Colonic mucosa (tissue), 4 donors: ENCODE measurements around the gene EVC. TPM values are rescaled to one million over a fixed set of nuclear protein-coding genes. Genes with fewer than 3 reads are reported as not detected.

Source experiments
- DNase-seq: peaks from one replicate; pipeline ENCODE4 v3.0.0-alpha.2; 2020
- H3K27ac ChIP-seq: fragments of 200-600 bp; one replicate; pipeline ENCODE4 v1.8.0; 2021
- H3K27me3 ChIP-seq: fragments of 200-600 bp; one replicate; pipeline ENCODE4 v1.8.0; 2021
- H3K36me3 ChIP-seq: fragments of 200-600 bp; one replicate; pipeline ENCODE4 v1.8.0; 2021
- H3K4me1 ChIP-seq: fragments of 200-600 bp; one replicate; pipeline ENCODE4 v1.8.0; 2021; ENCODE audit warnings: mild to moderate bottlenecking
- H3K4me3 ChIP-seq: fragments of 200-600 bp; one replicate; pipeline ENCODE4 v1.8.0; 2021
- H3K9ac ChIP-seq, 2 donors: one replicate each; pipeline ENCODE4 v1.7.0; 2013; ENCODE audit warnings: control low read depth in 2 of 2, low read depth in 2 of 2, low read length in 2 of 2
- H3K9me3 ChIP-seq: fragments of 200-600 bp; one replicate; pipeline ENCODE4 v1.8.0; 2021
- intact Hi-C: fragments of 100-400 bp; cut with DNase I; formaldehyde crosslinking; loops from one replicate; pipeline ENCODE4 v1.14.1; 2022
- total RNA-seq, 2 donors: library from RNA; stranded (reverse); fragmentation: NEBNext Ultra II Directional in 1 of 2; extraction: Animal tissue kit (Norgen Biotek cat#: 25700) in 1 of 2; gene quantifications; one replicate each; pipeline ENCODE4 v1.2.1, GENCODE V29; 2021
- TF ChIP-seq, protein P1 (sequence below): fragments of 200-600 bp; IDR thresholded peaks from one replicate; pipeline ENCODE4 v1.8.0; 2022; ENCODE audit warnings: antibody characterized with exemption, mild to moderate bottlenecking
- donor health status: healthy.
- donor health status: DM: no; HTN: no; CAD: no.
- donor health status: DM: no; HTN: no; CAD: no.

Gene EVC
- total RNA-seq, 2 donors from 2014 or later: 1.1 to 4.1 TPM

DNA sequence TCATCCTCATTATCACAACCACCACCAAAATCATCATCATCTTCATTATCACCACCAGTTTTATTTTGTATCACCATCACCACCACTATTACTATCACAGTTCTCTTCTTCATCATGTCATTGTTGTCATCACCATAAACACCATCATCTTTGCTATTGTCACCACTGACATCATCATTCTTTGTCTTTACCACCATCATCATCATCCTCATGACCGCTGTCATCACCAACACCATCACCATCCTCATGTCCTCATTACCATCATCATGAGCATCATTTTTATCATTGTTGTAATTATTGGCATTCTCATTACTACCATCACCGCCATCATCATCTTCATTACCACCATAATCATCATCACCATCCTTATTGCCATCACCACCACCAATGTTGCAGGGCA lies 31.4 kb downstream of the EVC start:
- H3K27me3 ChIP-seq: no peaks in the 10 kb centered on the region
- intact Hi-C loops: no loop called here
- no peak for DNase-seq
- no peaks in the 10 kb centered on the region for H3K36me3 ChIP-seq
- H3K4me1 ChIP-seq: no peaks in the 10 kb centered on the region
- TF ChIP-seq, protein P1, sequence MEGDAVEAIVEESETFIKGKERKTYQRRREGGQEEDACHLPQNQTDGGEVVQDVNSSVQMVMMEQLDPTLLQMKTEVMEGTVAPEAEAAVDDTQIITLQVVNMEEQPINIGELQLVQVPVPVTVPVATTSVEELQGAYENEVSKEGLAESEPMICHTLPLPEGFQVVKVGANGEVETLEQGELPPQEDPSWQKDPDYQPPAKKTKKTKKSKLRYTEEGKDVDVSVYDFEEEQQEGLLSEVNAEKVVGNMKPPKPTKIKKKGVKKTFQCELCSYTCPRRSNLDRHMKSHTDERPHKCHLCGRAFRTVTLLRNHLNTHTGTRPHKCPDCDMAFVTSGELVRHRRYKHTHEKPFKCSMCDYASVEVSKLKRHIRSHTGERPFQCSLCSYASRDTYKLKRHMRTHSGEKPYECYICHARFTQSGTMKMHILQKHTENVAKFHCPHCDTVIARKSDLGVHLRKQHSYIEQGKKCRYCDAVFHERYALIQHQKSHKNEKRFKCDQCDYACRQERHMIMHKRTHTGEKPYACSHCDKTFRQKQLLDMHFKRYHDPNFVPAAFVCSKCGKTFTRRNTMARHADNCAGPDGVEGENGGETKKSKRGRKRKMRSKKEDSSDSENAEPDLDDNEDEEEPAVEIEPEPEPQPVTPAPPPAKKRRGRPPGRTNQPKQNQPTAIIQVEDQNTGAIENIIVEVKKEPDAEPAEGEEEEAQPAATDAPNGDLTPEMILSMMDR: no peak
- H3K4me3 ChIP-seq: no peak overlapping the region
- no peak overlapping the region for H3K27ac ChIP-seq
- no peaks in the 10 kb centered on the region for H3K9me3 ChIP-seq
- H3K9ac ChIP-seq: no peak overlapping the region

GRCh38 chr4:5742968-5743367 lies 32.0 kb downstream of the EVC start:
- DNase-seq: no peak
- intact Hi-C loops: no loop called here
- no peaks in the 10 kb centered on the region for H3K27me3 ChIP-seq
- H3K4me1 ChIP-seq: no peaks in the 10 kb centered on the region
- no peak overlapping the region for H3K9ac ChIP-seq
- H3K9me3 ChIP-seq: no peaks in the 10 kb centered on the region
- no peak overlapping the region for H3K4me3 ChIP-seq
- no peaks in the 10 kb centered on the region for H3K36me3 ChIP-seq
- no peak overlapping the region for H3K27ac ChIP-seq
- TF ChIP-seq, protein P1: no peak

GRCh38 chr4:5746250-5746649 lies 35.2 kb downstream of the EVC start:
- H3K27me3 ChIP-seq: no peaks in the 10 kb centered on the region
- no peak overlapping the region for H3K27ac ChIP-seq
- H3K4me3 ChIP-seq: no peak overlapping the region
- TF ChIP-seq, protein P1: no peak
- intact Hi-C loops: no loop called here
- no peak overlapping the region for H3K9ac ChIP-seq
- DNase-seq: no peak
- H3K9me3 ChIP-seq: no peaks in the 10 kb centered on the region
- no peaks in the 10 kb centered on the region for H3K4me1 ChIP-seq
- H3K36me3 ChIP-seq: no peaks in the 10 kb centered on the region

- Histone ChIP-seq H3K9me3 (no peaks in the 10 kb centered on the region), H3K9ac (no peak overlapping the region), H3K4me3 (no peak overlapping the region), H3K36me3 (no peaks in the 10 kb centered on the region), H3K4me1 (no peaks in the 10 kb centered on the region), H3K27ac (peak overlapping the region; percentile 13), H3K27me3 (no peaks in the 10 kb centered on the region)
- TF ChIP-seq, protein P1: no peak
- no peak for DNase-seq
- intact Hi-C loops: no loop called here
Observed at GRCh38 chr4:5746829-5747737, 36.1 kb downstream of the EVC start.

GRCh38 chr4:5747738-5748375 lies 36.9 kb downstream of the EVC start:
- H3K4me1 ChIP-seq: no peaks in the 10 kb centered on the region
- no peak overlapping the region for H3K9ac ChIP-seq
- TF ChIP-seq, protein P1: no peak
- no peaks in the 10 kb centered on the region for H3K36me3 ChIP-seq
- no peaks in the 10 kb centered on the region for H3K9me3 ChIP-seq
- DNase-seq: no peak
- H3K4me3 ChIP-seq: no peak overlapping the region
- intact Hi-C loops: no loop called here
- H3K27me3 ChIP-seq: no peaks in the 10 kb centered on the region
- H3K27ac ChIP-seq: peak overlapping the region; percentile 13
